Left ventricle myocardium superior (tissue), 1 donor: ENCODE results near the gene NFATC1. TPM values are rescaled to one million over a fixed set of nuclear protein-coding genes. Genes with fewer than 3 reads are reported as not detected.

Experiments
- ATAC-seq: fragments of 200-7000 bp; cut with Tn5 transposase; one replicate; pipeline ENCODE4 v1.9.1; 2020; ENCODE audit warnings: mild to moderate bottlenecking, moderate library complexity
- DNase-seq: peaks from one replicate; pipeline ENCODE4 v3.0.0-alpha.2; 2020
- intact Hi-C: fragments of 100-400 bp; cut with micrococcal nuclease; formaldehyde crosslinking; loops from one replicate; pipeline ENCODE4 v1.11.0; 2022
- total RNA-seq: library from RNA; stranded (reverse); fragmentation: NEBNext Ultra II Directional; extraction: Animal tissue kit (Norgen Biotek cat#: 25700); gene quantifications from one replicate; pipeline ENCODE4 v1.2.1, GENCODE V29; 2021
- donor health status: DM: no; HTN: yes; CAD: no; lungs with severe emphysema.

The NFATC1 gene
- total RNA-seq, 1 donor from 2014 or later: 18.7 TPM

GRCh38 chr18:79385708-79386341, 9.9 kb upstream of the NFATC1 start:
- no peak for DNase-seq
- intact Hi-C loops: no loop called here
- no peak for ATAC-seq

- ATAC-seq: no peak
- DNase-seq: no peak
- intact Hi-C loops: no loop called here
These were observed 9.2 kb upstream of the NFATC1 start for GRCh38 chr18:79386547-79386946.

- ATAC-seq (no peak), DNase-seq (no peak)
- intact Hi-C loops: no loop called here
These were observed 8.5 kb upstream of the NFATC1 start for GRCh38 chr18:79387214-79387613.

GRCh38 chr18:79387615-79388014, 8.1 kb upstream of the NFATC1 start:
- ATAC-seq (no peak), DNase-seq (no peak)
- intact Hi-C loops: no loop called here

GRCh38 chr18:79388043-79388442, 7.7 kb upstream of the NFATC1 start:
- no peak for ATAC-seq
- DNase-seq: no peak
- intact Hi-C loops: no loop called here

- intact Hi-C loops: no loop called here
- DNase-seq (no peak), ATAC-seq (no peak)
These were observed 6.0 kb upstream of the NFATC1 start for GRCh38 chr18:79389689-79390088.

GRCh38 chr18:79392226-79392625, 3.5 kb upstream of the NFATC1 start:
- DNase-seq (no peak), ATAC-seq (no peak)
- intact Hi-C loops: no loop called here

- intact Hi-C loops: no loop called here
- DNase-seq (peak; percentile 63), ATAC-seq (peak; percentile 6)
These were observed 2.5 kb upstream of the NFATC1 start for GRCh38 chr18:79393181-79393634.

GRCh38 chr18:79393635-79394533, 1.8 kb upstream of the NFATC1 start:
- intact Hi-C loops: no loop called here
- peak; percentile 79 for ATAC-seq
- DNase-seq: peak; percentile 97

- peak; percentile 22 for ATAC-seq
- peak; percentile 65 for DNase-seq
- intact Hi-C loops: no loop called here
These were observed 1.0 kb upstream of the NFATC1 start for GRCh38 chr18:79394534-79395307.

- intact Hi-C loops: no loop called here
- DNase-seq: no peak
These were observed 456 bp upstream of the NFATC1 start for GRCh38 chr18:79395308-79395640.

GRCh38 chr18:79396431-79397246, 909 bp downstream of the NFATC1 start:
- intact Hi-C loops: no loop called here
- ATAC-seq (peak; percentile 29), DNase-seq (peak; percentile 83)

More at GRCh38 chr18:79395308-79395640, 456 bp upstream of the NFATC1 start:
- ATAC-seq: no peak

GRCh38 chr18:79397247-79397829, 1.6 kb downstream of the NFATC1 start:
- intact Hi-C loops: no loop called here
- peak; percentile 28 for DNase-seq
- no peak for ATAC-seq

GRCh38 chr18:79397830-79398761, 2.4 kb downstream of the NFATC1 start:
- ATAC-seq (no peak), DNase-seq (peak; percentile 34)
- intact Hi-C loops: no loop called here

GRCh38 chr18:79399275-79400081, 3.7 kb downstream of the NFATC1 start:
- peak; percentile 43 for DNase-seq
- no peak for ATAC-seq
- intact Hi-C loops: loop anchor here (10.0 kb wide), 1 partner anchor 55 kb away; no protein-coding TSS in a partner anchor

GRCh38 chr18:79400091-79400590, 4.4 kb downstream of the NFATC1 start:
- DNase-seq (peak; percentile 89), ATAC-seq (peak; percentile 39)
- intact Hi-C loops: loop anchor here (10.0 kb wide), 1 partner anchor 55 kb away; no protein-coding TSS in a partner anchor
